GM19035 (cell line): ENCODE measurements around the gene PON2.
A peak's percentile ranks its signal among the peaks of the same experiment; 100 is the strongest.
"Not testable (repeated sequence)": the region's sequence is repeated elsewhere in the genome, so short reads cannot be mapped to it uniquely, and the experiment has no call there.

Experiments used
- ATAC-seq: cut with Tn5 transposase; IDR thresholded peaks from one replicate; pipeline ENCODE4 v1.9.1; 2021; ENCODE audit not compliant: unreplicated experiment

PON2 gene

GRCh38 chr7:95434557-95435421 lies at the start of gene PON2:
Gene PON2 (minus strand): TSS chr7:95435028. CDS start chr7:95434951, 77 bp downstream.
- ATAC-seq, result peak; percentile 97

- ATAC-seq, result no peak
Observed at GRCh38 chr7:95482424-95482823, 47.6 kb upstream of the PON2 start.

- no peak for ATAC-seq
Observed at GRCh38 chr7:95481271-95482165, 46.7 kb upstream of the PON2 start.

GRCh38 chr7:95479992-95480624 lies 45.3 kb upstream of the PON2 start:
- ATAC-seq, result no peak

GRCh38 chr7:95478272-95479037 lies 43.6 kb upstream of the PON2 start:
- ATAC-seq, result no peak

GRCh38 chr7:95476904-95477594 lies 42.2 kb upstream of the PON2 start:
- peak; percentile 76 for ATAC-seq

GRCh38 chr7:95476072-95476847 lies 41.4 kb upstream of the PON2 start:
- ATAC-seq, result no peak

GRCh38 chr7:95473276-95473985 lies 38.6 kb upstream of the PON2 start:
- ATAC-seq, result no peak

GRCh38 chr7:95472581-95473161 lies 37.8 kb upstream of the PON2 start:
- ATAC-seq, result no peak

GRCh38 chr7:95471071-95471470 lies 36.2 kb upstream of the PON2 start:
- no peak for ATAC-seq

- ATAC-seq, result peak; percentile 95
Observed at GRCh38 chr7:95470452-95470851, 35.6 kb upstream of the PON2 start.

- ATAC-seq, result no peak
Observed at GRCh38 chr7:95469848-95470247, 35.0 kb upstream of the PON2 start.

GRCh38 chr7:95469187-95469586 lies 34.4 kb upstream of the PON2 start:
- ATAC-seq, result no peak

GRCh38 chr7:95467912-95468607 lies 33.2 kb upstream of the PON2 start:
- no peak for ATAC-seq

GRCh38 chr7:95460653-95461052 lies 25.8 kb upstream of the PON2 start:
- not testable (repeated sequence) for ATAC-seq

GRCh38 chr7:95457947-95458346 lies 23.1 kb upstream of the PON2 start:
- ATAC-seq, result no peak

GRCh38 chr7:95454438-95455045 lies 19.7 kb upstream of the PON2 start:
- ATAC-seq, result no peak
